Hepatocyte (in vitro differentiated cells): ENCODE measurements around the gene TMEM168. TPM values are rescaled to one million over a fixed set of nuclear protein-coding genes. Genes with fewer than 3 reads are reported as not detected.

Source experiments
- DNase-seq: peaks from one replicate; pipeline ENCODE4 v3.0.0-alpha.2; 2016; ENCODE audit warnings: low spot score
- H2AFZ ChIP-seq: fragments of 200-600 bp; sonication (generic); 2 replicates; pipeline ENCODE4 v1.6.0; 2016; ENCODE audit warnings: antibody characterized with exemption, mild to moderate bottlenecking
- H3K27ac ChIP-seq: fragments of 200-600 bp; sonication (generic); 2 replicates; pipeline ENCODE4 v1.5.1; 2016; ENCODE audit warnings: mild to moderate bottlenecking
- H3K27me3 ChIP-seq: fragments of 200-600 bp; sonication (generic); 2 replicates; pipeline ENCODE4 v1.6.1; 2016
- H3K36me3 ChIP-seq: fragments of 200-600 bp; sonication (generic); replicated peaks from 2 replicates; pipeline ENCODE4 v1.5.1; 2016; ENCODE audit warnings: low read depth; ENCODE audit not compliant: insufficient read depth
- H3K4me1 ChIP-seq: fragments of 200-600 bp; sonication (generic); 2 replicates; pipeline ENCODE4 v1.5.1; 2016; ENCODE audit warnings: mild to moderate bottlenecking, moderate library complexity; ENCODE audit not compliant: insufficient read depth
- H3K4me2 ChIP-seq: fragments of 200-600 bp; sonication (generic); 2 replicates; pipeline ENCODE4 v1.6.0; 2016
- H3K4me3 ChIP-seq: fragments of 200-600 bp; sonication (generic); 2 replicates; pipeline ENCODE4 v1.5.1; 2016; ENCODE audit warnings: mild to moderate bottlenecking
- H3K79me2 ChIP-seq: fragments of 200-600 bp; sonication (generic); 2 replicates; pipeline ENCODE4 v1.6.0; 2017; ENCODE audit warnings: mild to moderate bottlenecking
- H3K9me2 ChIP-seq: fragments of 200-600 bp; sonication (generic); replicated peaks from 2 replicates; pipeline ENCODE4 v1.6.0; 2017; ENCODE audit warnings: mild to moderate bottlenecking; ENCODE audit not compliant: insufficient read depth
- H3K9me3 ChIP-seq: fragments of 200-600 bp; sonication (generic); 2 replicates; pipeline ENCODE4 v1.5.1; 2016; ENCODE audit warnings: low read depth, mild to moderate bottlenecking
- H4K20me1 ChIP-seq: fragments of 200-600 bp; sonication (generic); 2 replicates; pipeline ENCODE4 v1.6.0; 2016; ENCODE audit warnings: mild to moderate bottlenecking; ENCODE audit not compliant: insufficient read depth, poor library complexity, severe bottlenecking
- CTCF ChIP-seq: fragments of 200-600 bp; sonication (generic); IDR thresholded peaks from 2 replicates; pipeline ENCODE4 v1.5.1; 2016; ENCODE audit warnings: antibody characterized with exemption, mild to moderate bottlenecking; ENCODE audit not compliant: poor library complexity
- EZH2 ChIP-seq: fragments of 200-600 bp; sonication (generic); IDR thresholded peaks from 2 replicates; pipeline ENCODE4 v1.6.1; 2016; ENCODE audit warnings: antibody characterized with exemption, mild to moderate bottlenecking, borderline replicate concordance
- EZH2phosphoT487 ChIP-seq: fragments of 200-600 bp; sonication (generic); IDR thresholded peaks from one replicate; pipeline ENCODE4 v1.6.1; 2018; ENCODE audit warnings: antibody characterized with exemption, mild to moderate bottlenecking, low read depth, moderate library complexity; ENCODE audit not compliant: unreplicated experiment, severe bottlenecking
- WGBS: methylation state at CpG from one replicate; pipeline ENCODE4 v1.1.6; 2016; ENCODE audit warnings: low lambda C conversion rate; ENCODE audit errors: missing lambda C conversion rate; 5-methylcytosine and 5-hydroxymethylcytosine counted together
- polyA plus RNA-seq: library from polyadenylated mRNA; unstranded; fragments of >200 nt; fragmentation: Nextera tagmentation; extraction: Ambion mirVana; gene quantifications from 2 replicates; pipeline ENCODE4 v1.2.1, GENCODE V29; 2016
- total RNA-seq: library from RNA; depleted of rRNA; stranded (reverse); fragments of >200 nt; gene quantifications from 2 replicates; pipeline ENCODE4 v1.2.3, GENCODE V29; 2014

The TMEM168 gene
- total and polyA plus RNA-seq, 2 experiments from 2014 or later = 18.3 to 25.3 TPM

- WGBS = 83% methylated on average over 3 of the region's 3 CpGs
- Histone ChIP-seq H3K79me2 (peaks cover 49% of the 10 kb centered on the region), H3K4me2 (peak overlapping the region; percentile 80), H3K36me3 (no peaks in the 10 kb centered on the region), H2AFZ (peak overlapping the region; percentile 84), H3K27ac (peak overlapping the region; percentile 94), H3K9me3 (no peaks in the 10 kb centered on the region), H4K20me1 (no peaks in the 10 kb centered on the region), H3K27me3 (no peaks in the 10 kb centered on the region), H3K4me3 (peak overlapping the region; percentile 64), H3K4me1 (peaks cover 13% of the 10 kb centered on the region), H3K9me2 (no peaks in the 10 kb centered on the region)
- TF ChIP-seq EZH2 (no peak), CTCF (no peak), EZH2phosphoT487 (no peak)
- DNase-seq = no peak
These were observed 1.3 kb downstream of the TMEM168 start for GRCh38 chr7:112788778-112789343.

GRCh38 chr7:112784603-112785002 is 5.6 kb downstream of the TMEM168 start:
- peaks cover 68% of the 10 kb centered on the region for H3K79me2 ChIP-seq

GRCh38 chr7:112782498-112782897 is 7.7 kb downstream of the TMEM168 start:
- DNase-seq = no peak
- no peak for TF ChIP-seq EZH2
- no peak for TF ChIP-seq CTCF
- no peak for TF ChIP-seq EZH2phosphoT487
- Histone ChIP-seq H3K27ac (no peak overlapping the region), H3K4me3 (no peak overlapping the region), H3K4me2 (no peak overlapping the region), H4K20me1 (no peaks in the 10 kb centered on the region), H3K27me3 (no peaks in the 10 kb centered on the region), H3K4me1 (no peaks in the 10 kb centered on the region), H3K9me3 (no peaks in the 10 kb centered on the region), H3K79me2 (peaks cover 52% of the 10 kb centered on the region), H3K36me3 (no peaks in the 10 kb centered on the region), H3K9me2 (no peaks in the 10 kb centered on the region), H2AFZ (no peak overlapping the region)

More at GRCh38 chr7:112784603-112785002, 5.6 kb downstream of the TMEM168 start:
- Histone ChIP-seq H3K4me2 (no peak overlapping the region), H3K9me2 (no peaks in the 10 kb centered on the region), H2AFZ (no peak overlapping the region), H3K27me3 (no peaks in the 10 kb centered on the region), H4K20me1 (no peaks in the 10 kb centered on the region), H3K4me1 (peaks cover 13% of the 10 kb centered on the region), H3K4me3 (no peak overlapping the region), H3K36me3 (no peaks in the 10 kb centered on the region), H3K27ac (no peak overlapping the region), H3K9me3 (no peaks in the 10 kb centered on the region)
- TF ChIP-seq EZH2 = no peak
- no peak for TF ChIP-seq EZH2phosphoT487
- no peak for TF ChIP-seq CTCF
- WGBS = 96% methylated on average over 6 of the region's 6 CpGs
- no peak for DNase-seq
